RWPE2 (cell line): ENCODE measurements around the gene RTN4IP1.

Experiments used
- ATAC-seq: fragments of 200-7000 bp; cut with Tn5 transposase; 3 replicates; pipeline ENCODE4 v1.9.1; 2021; ENCODE audit warnings: low read depth
- DNase-seq: peaks from one replicate; pipeline ENCODE4 v3.0.0-alpha.2; 2020; ENCODE audit warnings: low spot score
- H3K27ac ChIP-seq: fragments of 450-650 bp; 2 replicates; pipeline ENCODE4 v1.5.1; 2017; ENCODE audit warnings: mild to moderate bottlenecking; ENCODE audit not compliant: poor library complexity, severe bottlenecking
- H3K27me3 ChIP-seq: fragments of 250-450 bp; sonication (Bioruptor Pico); 2 replicates; pipeline ENCODE4 v1.5.1; 2021; ENCODE audit warnings: mild to moderate bottlenecking, moderate library complexity; ENCODE audit not compliant: insufficient read depth, poor library complexity, severe bottlenecking
- H3K36me3 ChIP-seq: fragments of 250-450 bp; sonication (Bioruptor Pico); 2 replicates; pipeline ENCODE4 v1.5.1; 2020; ENCODE audit warnings: low read depth, mild to moderate bottlenecking, moderate library complexity
- H3K4me1 ChIP-seq: fragments of 250-450 bp; sonication (Bioruptor Pico); 2 replicates; pipeline ENCODE4 v1.5.1; 2021; ENCODE audit warnings: mild to moderate bottlenecking, moderate library complexity; ENCODE audit not compliant: insufficient read depth, poor library complexity, severe bottlenecking
- H3K4me3 ChIP-seq: fragments of 250-450 bp; sonication (Bioruptor Pico); 2 replicates; pipeline ENCODE4 v1.5.1; 2021; ENCODE audit warnings: mild to moderate bottlenecking, moderate library complexity; ENCODE audit not compliant: severe bottlenecking
- H3K9me3 ChIP-seq: fragments of 250-450 bp; sonication (Bioruptor Pico); 2 replicates; pipeline ENCODE4 v1.5.1; 2021; ENCODE audit warnings: mild to moderate bottlenecking, moderate library complexity; ENCODE audit not compliant: severe bottlenecking
- CTCF ChIP-seq: fragments of 450-650 bp; IDR thresholded peaks from one replicate; pipeline ENCODE4 v1.5.1; 2017; ENCODE audit warnings: mild to moderate bottlenecking, moderate library complexity; ENCODE audit not compliant: poor library complexity, severe bottlenecking

Gene RTN4IP1

DNA sequence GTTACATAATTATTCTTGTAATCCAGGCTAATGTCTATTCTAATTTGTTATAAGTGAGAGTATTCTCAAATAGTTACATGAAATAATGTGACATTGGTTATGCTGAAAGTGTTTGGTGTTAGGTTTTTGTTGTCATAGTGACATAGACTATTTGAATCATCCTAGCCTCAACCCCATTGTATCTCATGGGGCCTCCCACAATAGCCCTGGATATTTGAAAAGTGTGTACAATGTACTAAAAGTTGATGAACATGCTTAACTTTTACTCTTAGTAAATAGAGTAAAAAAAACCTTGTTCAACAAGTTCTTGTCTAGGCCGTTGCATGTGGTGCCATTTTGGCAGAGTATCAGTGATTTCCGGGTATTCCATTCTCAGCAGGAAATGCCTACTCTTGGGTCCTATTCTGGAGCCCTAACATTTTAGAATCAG is 83.0 kb downstream of the RTN4IP1 start:
- H3K4me3 ChIP-seq = no peak overlapping the region
- H3K36me3 ChIP-seq = peaks cover 86% of the 10 kb centered on the region
- ATAC-seq (peak; percentile 29), DNase-seq (no peak)
- peaks cover 41% of the 10 kb centered on the region for H3K4me1 ChIP-seq
- H3K27me3 ChIP-seq = no peaks in the 10 kb centered on the region
- H3K9me3 ChIP-seq = no peaks in the 10 kb centered on the region
- peak overlapping the region; percentile 99 for H3K27ac ChIP-seq
- TF ChIP-seq CTCF = no peak

DNA sequence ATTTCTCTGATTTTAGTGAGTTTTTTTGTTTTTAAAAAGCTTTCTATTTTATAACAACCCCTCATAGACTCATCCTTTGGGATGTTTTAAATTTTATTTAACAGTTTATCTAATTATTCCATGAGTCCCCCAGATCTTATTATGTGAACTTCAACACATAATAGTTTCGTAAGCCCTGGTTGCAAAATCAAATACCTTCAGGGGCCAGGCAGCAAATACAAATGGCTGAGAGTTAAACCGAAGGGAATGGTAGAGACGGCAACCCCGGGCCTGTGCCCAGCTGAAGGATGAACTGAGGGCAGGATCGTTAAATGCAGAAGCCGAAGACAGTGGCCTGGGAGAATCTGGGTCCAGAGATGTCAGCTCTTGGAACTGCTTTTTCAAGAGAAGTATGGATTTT is 88.4 kb downstream of the RTN4IP1 start:
- Histone ChIP-seq H3K27ac (no peak overlapping the region), H3K9me3 (no peaks in the 10 kb centered on the region)

GRCh38 chr6:106540432-106540831 is 88.9 kb downstream of the RTN4IP1 start:
- H3K4me3 ChIP-seq = no peak overlapping the region
- peaks cover 90% of the 10 kb centered on the region for H3K36me3 ChIP-seq
- ATAC-seq (no peak), DNase-seq (no peak)
- no peak for TF ChIP-seq CTCF
- H3K4me1 ChIP-seq = peaks cover 17% of the 10 kb centered on the region
- H3K27ac ChIP-seq = no peak overlapping the region
- H3K9me3 ChIP-seq = no peaks in the 10 kb centered on the region
- no peaks in the 10 kb centered on the region for H3K27me3 ChIP-seq

More for the DNA sequence above, 88.4 kb downstream of the RTN4IP1 start:
- H3K4me3 ChIP-seq = no peak overlapping the region
- DNase-seq (no peak), ATAC-seq (no peak)
- peaks cover 22% of the 10 kb centered on the region for H3K4me1 ChIP-seq
- no peaks in the 10 kb centered on the region for H3K27me3 ChIP-seq
- no peak for TF ChIP-seq CTCF
- H3K36me3 ChIP-seq = peaks cover 94% of the 10 kb centered on the region

- no peak for TF ChIP-seq CTCF
Observed at GRCh38 chr6:106539936-106540335, 89.4 kb downstream of the RTN4IP1 start.

GRCh38 chr6:106538145-106538544 is 91.2 kb downstream of the RTN4IP1 start:
- H3K36me3 ChIP-seq = peaks cover 90% of the 10 kb centered on the region
- no peak overlapping the region for H3K4me3 ChIP-seq
- peaks cover 32% of the 10 kb centered on the region for H3K4me1 ChIP-seq
- TF ChIP-seq CTCF = no peak
- no peak overlapping the region for H3K27ac ChIP-seq
- H3K27me3 ChIP-seq = no peaks in the 10 kb centered on the region
- no peak for DNase-seq
- ATAC-seq = no peak
- no peaks in the 10 kb centered on the region for H3K9me3 ChIP-seq

More at GRCh38 chr6:106539936-106540335, 89.4 kb downstream of the RTN4IP1 start:
- Histone ChIP-seq H3K27me3 (no peaks in the 10 kb centered on the region), H3K9me3 (no peaks in the 10 kb centered on the region), H3K4me1 (peaks cover 19% of the 10 kb centered on the region), H3K4me3 (no peak overlapping the region), H3K27ac (no peak overlapping the region), H3K36me3 (peaks cover 90% of the 10 kb centered on the region)
- DNase-seq = no peak
- ATAC-seq = no peak
